ENCODE data around the gene CAMTA1.

The CAMTA1 gene

GRCh38 chr1:7536891-7537591 lies 751.8 kb downstream of the CAMTA1 start:
- no peak for DNase-seq (ENCODE audit: low spot score)

GRCh38 chr1:7538033-7538432 lies 752.8 kb downstream of the CAMTA1 start:
- DNase-seq (ENCODE audit: low spot score), result peak; percentile 57

- no peak for DNase-seq (ENCODE audit: low spot score)
These were observed 753.9 kb downstream of the CAMTA1 start for GRCh38 chr1:7538849-7539768.

- no peak for DNase-seq (ENCODE audit: low spot score)
These were observed 754.5 kb downstream of the CAMTA1 start for GRCh38 chr1:7539769-7540175.

GRCh38 chr1:7540816-7541215 lies 755.6 kb downstream of the CAMTA1 start:
- DNase-seq (ENCODE audit: low spot score), result no peak

- DNase-seq (ENCODE audit: low spot score), result no peak
These were observed 756.4 kb downstream of the CAMTA1 start for GRCh38 chr1:7541629-7542028.

- no peak for DNase-seq (ENCODE audit: low spot score)
These were observed 758.5 kb downstream of the CAMTA1 start for GRCh38 chr1:7543718-7544090.

GRCh38 chr1:7549277-7550161 lies 764.3 kb downstream of the CAMTA1 start:
- DNase-seq (ENCODE audit: low spot score), result peak; percentile 78

GRCh38 chr1:7550261-7550865 lies 765.1 kb downstream of the CAMTA1 start:
- DNase-seq (ENCODE audit: low spot score), result no peak

- DNase-seq (ENCODE audit: low spot score), result no peak
These were observed 765.7 kb downstream of the CAMTA1 start for GRCh38 chr1:7550981-7551380.

GRCh38 chr1:7551442-7551841 lies 766.2 kb downstream of the CAMTA1 start:
- no peak for DNase-seq (ENCODE audit: low spot score)

- DNase-seq (ENCODE audit: low spot score), result no peak
These were observed 767.1 kb downstream of the CAMTA1 start for GRCh38 chr1:7552402-7552801.

GRCh38 chr1:7553042-7553690 lies 767.9 kb downstream of the CAMTA1 start:
- DNase-seq (ENCODE audit: low spot score), result peak; percentile 19

- DNase-seq (ENCODE audit: low spot score), result no peak
These were observed 769.4 kb downstream of the CAMTA1 start for GRCh38 chr1:7554385-7555235.

GRCh38 chr1:7555391-7556185 lies 770.3 kb downstream of the CAMTA1 start:
- no peak for DNase-seq (ENCODE audit: low spot score)

- DNase-seq (ENCODE audit: low spot score), result no peak
These were observed 772.1 kb downstream of the CAMTA1 start for GRCh38 chr1:7557301-7557891.

- no peak for DNase-seq (ENCODE audit: low spot score)
These were observed 772.8 kb downstream of the CAMTA1 start for GRCh38 chr1:7558041-7558461.

- no peak for DNase-seq (ENCODE audit: low spot score)
These were observed 773.2 kb downstream of the CAMTA1 start for GRCh38 chr1:7558481-7558880.

Data from RKO (cell line).